ENCODE measurements around the gene PHC2. TPM values are rescaled to one million over a fixed set of nuclear protein-coding genes. Genes with fewer than 3 reads are reported as not detected.

Gene PHC2
- total and polyA plus RNA-seq, 8 donors: 70.8 to 140 (median 109) TPM

- peak; percentile 97 to 99 for DNase-seq
- Histone ChIP-seq H3K27ac (peak within 1 kb of the TSS; percentile 34 to 84 (median 82)), H3K9me3 (no peaks in the 10 kb centered on the region), H3K27me3 (no peaks in the 10 kb centered on the region), H3K4me3 (peak within 1 kb of the TSS; percentile 58 to 70 (median 66)), H3K36me3 (no peaks in the 10 kb centered on the region), H3K4me1 (peaks cover 6 to 47% (median 31%) of the 10 kb centered on the region in 4 donors)
- TF ChIP-seq EP300 (IDR thresholded peaks at IDR 0.05) (no peak), POLR2AphosphoS5 (IDR thresholded peaks at IDR 0.05) (peak; percentile 60 to 88 (median 80))
- 0 to 1% (median 1%) methylated on average over 29 to 38 of the region's 38 CpGs for WGBS, 5 donors
- intact Hi-C loops (cut with DNase I; ENCODE audit: low total_unique reads): no loop called here
These were observed 41.5 kb upstream of the PHC2 start, which contains the start of gene ZSCAN20 for GRCh38 chr1:33472269-33472980. ZSCAN20 (plus strand) TSS chr1:33472645; CDS start chr1:33479289, 6,644 bp downstream.

- H3K9me3 ChIP-seq: no peaks in the 10 kb centered on the region
- TF ChIP-seq CTCF (IDR thresholded peaks at IDR 0.05) (no peak), EP300 (IDR thresholded peaks at IDR 0.05) (no peak), POLR2A (IDR thresholded peaks at IDR 0.05) (no peak)
- no peak for DNase-seq
- H3K4me3 ChIP-seq: no peak overlapping the region
- H3K27me3 ChIP-seq: no peaks in the 10 kb centered on the region
- 88 to 98% (median 94%) methylated on average over 4 of the region's 4 CpGs for WGBS, 5 donors
- no peaks in the 10 kb centered on the region for H3K36me3 ChIP-seq
- intact Hi-C loops (cut with DNase I; ENCODE audit: low total_unique reads): no loop called here
- H3K27ac ChIP-seq: peak overlapping the region in 4 of 5 donors; percentile 81 to 84 (median 83)
- H3K4me1 ChIP-seq: peaks cover 6 to 51% (median 32%) of the 10 kb centered on the region in 4 donors
These were observed 40.5 kb upstream of the PHC2 start for GRCh38 chr1:33471416-33471815.

GRCh38 chr1:33470495-33471012 is 39.7 kb upstream of the PHC2 start:
- 4 to 7% (median 6%) methylated on average over 11 of the region's 11 CpGs for WGBS, 5 donors
- peaks cover 6 to 55% (median 35%) of the 10 kb centered on the region in 4 donors for H3K4me1 ChIP-seq
- DNase-seq: peak; percentile 76 to 92
- H3K27ac ChIP-seq: peak overlapping the region in 3 of 5 donors; percentile 81 to 84 (median 84)
- no peak overlapping the region for H3K4me3 ChIP-seq
- H3K9me3 ChIP-seq: no peaks in the 10 kb centered on the region
- no peaks in the 10 kb centered on the region for H3K36me3 ChIP-seq
- TF ChIP-seq POLR2AphosphoS5 (IDR thresholded peaks at IDR 0.05) (peak in 2 of 3 donors; percentile 16 to 49), CTCF (IDR thresholded peaks at IDR 0.05) (peak in 5 of 7 experiments; percentile 60 to 80 (median 71)), EP300 (IDR thresholded peaks at IDR 0.05) (no peak), POLR2A (IDR thresholded peaks at IDR 0.05) (no peak)
- intact Hi-C loops (cut with DNase I; ENCODE audit: low total_unique reads): no loop called here
- no peaks in the 10 kb centered on the region for H3K27me3 ChIP-seq

- intact Hi-C loops (cut with DNase I; ENCODE audit: low total_unique reads): loop anchor here (10.0 kb wide), 2 partner anchors 105 to 175 kb away; no protein-coding TSS in a partner anchor
- WGBS, 5 donors: 88 to 96% (median 92%) methylated on average over 2 of the region's 2 CpGs
- no peaks in the 10 kb centered on the region for H3K9me3 ChIP-seq
- no peaks in the 10 kb centered on the region for H3K27me3 ChIP-seq
- no peak overlapping the region for H3K4me3 ChIP-seq
- peak overlapping the region in 2 of 5 donors; percentile 84 for H3K27ac ChIP-seq
- TF ChIP-seq POLR2A (IDR thresholded peaks at IDR 0.05) (no peak), EP300 (IDR thresholded peaks at IDR 0.05) (no peak), CTCF (IDR thresholded peaks at IDR 0.05) (no peak), POLR2AphosphoS5 (IDR thresholded peaks at IDR 0.05) (no peak)
- H3K36me3 ChIP-seq: no peaks in the 10 kb centered on the region
- DNase-seq: no peak
- H3K4me1 ChIP-seq: peaks cover 6 to 52% (median 33%) of the 10 kb centered on the region in 4 donors
These were observed 38.8 kb upstream of the PHC2 start for GRCh38 chr1:33469691-33470090.
